DLD1 (cell line): ENCODE data around the gene TRIM24.
"Not testable (repeated sequence)": the region's sequence is repeated elsewhere in the genome, so short reads cannot be mapped to it uniquely, and the experiment has no call there.

ENCODE experiments used
- in situ Hi-C: cut with HindIII; loops from 2 replicates; pipeline ENCODE4 v1.10.0; 2017; ENCODE audit warnings: low sequenced_read_pairs

The TRIM24 gene

DNA sequence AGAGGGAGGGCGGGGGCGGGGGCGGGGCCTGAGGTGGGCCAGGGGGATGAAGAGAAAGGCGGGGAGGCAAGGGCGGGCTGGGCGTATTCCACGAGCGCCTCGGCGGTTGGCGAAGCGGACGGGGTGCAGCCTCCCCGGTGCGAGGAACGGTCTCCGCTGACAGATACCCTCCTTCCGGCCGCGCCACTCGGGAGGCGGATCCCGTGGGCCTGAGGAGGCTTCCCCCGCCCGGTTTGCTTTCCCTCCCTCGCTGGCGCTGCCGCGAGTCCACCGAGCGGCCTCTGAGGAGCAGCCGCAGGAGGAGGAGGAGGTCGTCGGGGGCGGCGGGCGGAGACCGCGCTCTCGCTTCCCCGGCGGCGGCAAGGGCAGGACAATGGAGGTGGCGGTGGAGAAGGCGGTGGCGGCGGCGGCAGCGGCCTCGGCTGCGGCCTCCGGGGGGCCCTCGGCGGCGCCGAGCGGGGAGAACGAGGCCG, at the start of gene TRIM24:
TRIM24 (plus strand) TSS at position 84 of the 473 bp plus-strand sequence; CDS start at position 374, 290 bp downstream.
- in situ Hi-C loops: no loop called here

DNA sequence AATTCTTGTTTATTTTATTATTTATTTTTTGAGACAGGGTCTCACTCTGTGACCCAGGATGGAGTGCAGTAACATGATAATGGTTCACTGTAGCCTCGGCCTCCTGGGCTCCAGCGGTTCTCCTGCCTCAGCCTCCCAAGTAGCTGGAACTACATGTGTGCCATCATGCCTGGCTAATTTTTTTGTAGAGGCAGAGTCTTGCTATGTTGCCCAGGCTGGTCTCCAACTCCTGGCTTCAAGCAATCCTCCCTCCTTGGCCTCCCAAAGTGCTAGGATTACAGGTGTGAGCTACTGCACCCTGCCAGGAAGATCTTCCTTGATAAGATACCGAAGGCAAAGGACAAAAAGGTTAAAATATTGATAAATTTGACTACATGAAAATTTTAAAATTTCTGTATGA, 48.0 kb upstream of the TRIM24 start:
- in situ Hi-C loops: not testable (repeated sequence)

DNA sequence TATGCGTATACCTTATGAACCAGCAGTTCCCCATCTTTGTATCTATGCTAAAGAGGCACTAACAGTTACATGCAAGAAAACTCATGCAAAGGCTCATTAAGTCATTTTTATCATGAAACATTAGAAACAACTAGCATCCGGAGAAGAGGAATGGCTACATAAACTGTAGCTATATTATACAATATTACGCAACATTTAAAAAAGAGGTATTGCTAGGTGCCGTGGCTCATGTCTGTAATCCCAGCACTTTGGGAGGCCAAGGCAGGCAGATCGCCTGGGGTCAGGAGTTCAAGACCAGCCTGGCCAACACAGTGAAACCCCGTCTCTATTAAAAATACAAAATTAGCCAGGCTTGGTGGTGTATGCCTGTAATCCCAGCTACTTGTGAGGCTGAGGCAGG, 47.1 kb upstream of the TRIM24 start:
- in situ Hi-C loops: not testable (repeated sequence)

DNA sequence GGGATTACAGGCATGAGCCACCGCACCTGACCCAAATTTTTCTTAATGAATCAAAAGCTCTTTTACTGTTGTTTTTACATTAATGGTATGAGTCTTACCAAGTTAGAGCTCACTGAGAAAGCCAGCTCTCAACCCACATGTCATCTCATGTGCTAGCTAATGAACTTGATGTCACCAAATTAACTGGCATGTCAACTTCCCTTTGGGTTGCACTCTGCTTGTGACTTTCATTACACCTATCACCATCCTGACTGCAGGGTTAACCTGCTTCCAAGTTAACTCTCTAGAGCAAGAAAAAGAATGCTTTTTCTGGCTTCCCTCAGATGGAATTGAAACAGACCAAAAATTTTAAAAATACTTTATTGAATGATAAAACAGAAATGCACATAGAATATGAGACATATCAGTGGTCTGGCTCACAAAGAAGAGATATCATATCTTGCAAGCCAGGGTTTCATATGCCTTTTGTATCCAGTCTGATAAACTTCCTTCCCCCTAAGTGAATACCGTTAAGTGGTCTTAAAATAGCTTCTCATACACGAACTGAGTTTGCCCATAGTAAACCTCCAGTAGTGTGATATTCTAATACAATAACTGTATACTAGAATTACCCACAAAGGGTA, 42.9 kb upstream of the TRIM24 start:
- in situ Hi-C loops: no loop called here

DNA sequence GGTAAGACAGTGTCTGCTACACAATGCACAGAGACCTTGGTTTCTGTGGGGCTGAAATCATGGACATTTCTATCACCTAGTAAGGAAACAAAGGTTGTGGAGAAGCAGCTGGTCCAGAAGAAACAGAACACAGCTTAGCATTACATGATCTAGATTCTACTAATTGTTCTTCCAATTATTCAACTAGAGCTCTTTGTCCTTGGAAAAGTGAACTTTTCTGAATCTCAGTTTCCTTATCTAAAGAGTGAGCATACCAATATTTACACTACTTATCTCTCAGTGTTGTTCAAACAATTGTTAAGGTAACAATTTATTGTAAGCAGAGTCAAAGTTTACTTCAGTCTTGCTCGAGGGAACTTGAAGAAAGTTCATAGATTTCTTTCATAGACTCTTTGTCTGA, 42.3 kb upstream of the TRIM24 start:
- in situ Hi-C loops: no loop called here

DNA sequence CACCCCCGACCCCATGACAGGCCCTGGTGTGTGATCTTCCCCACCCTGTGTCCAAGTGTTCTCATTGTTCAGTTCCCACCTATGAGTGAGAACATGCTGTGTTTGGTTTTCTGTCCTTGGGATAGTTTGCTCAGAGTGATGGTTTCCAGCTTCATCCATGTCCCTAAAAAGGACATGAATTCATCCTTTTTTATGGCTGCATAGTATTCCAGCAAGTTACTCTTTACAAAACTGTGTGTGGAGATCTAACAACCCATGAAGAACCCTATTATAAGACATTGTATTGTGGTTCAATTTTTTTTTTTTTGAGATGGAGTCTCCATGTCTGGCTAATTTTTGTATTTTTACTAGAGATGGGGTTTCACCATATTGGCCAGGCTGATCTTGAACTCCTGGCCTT, 41.7 kb upstream of the TRIM24 start:
- in situ Hi-C loops: not testable (repeated sequence)

- in situ Hi-C loops: no loop called here
Observed at GRCh38 chr7:138425026-138425425, 35.0 kb upstream of the TRIM24 start.

DNA sequence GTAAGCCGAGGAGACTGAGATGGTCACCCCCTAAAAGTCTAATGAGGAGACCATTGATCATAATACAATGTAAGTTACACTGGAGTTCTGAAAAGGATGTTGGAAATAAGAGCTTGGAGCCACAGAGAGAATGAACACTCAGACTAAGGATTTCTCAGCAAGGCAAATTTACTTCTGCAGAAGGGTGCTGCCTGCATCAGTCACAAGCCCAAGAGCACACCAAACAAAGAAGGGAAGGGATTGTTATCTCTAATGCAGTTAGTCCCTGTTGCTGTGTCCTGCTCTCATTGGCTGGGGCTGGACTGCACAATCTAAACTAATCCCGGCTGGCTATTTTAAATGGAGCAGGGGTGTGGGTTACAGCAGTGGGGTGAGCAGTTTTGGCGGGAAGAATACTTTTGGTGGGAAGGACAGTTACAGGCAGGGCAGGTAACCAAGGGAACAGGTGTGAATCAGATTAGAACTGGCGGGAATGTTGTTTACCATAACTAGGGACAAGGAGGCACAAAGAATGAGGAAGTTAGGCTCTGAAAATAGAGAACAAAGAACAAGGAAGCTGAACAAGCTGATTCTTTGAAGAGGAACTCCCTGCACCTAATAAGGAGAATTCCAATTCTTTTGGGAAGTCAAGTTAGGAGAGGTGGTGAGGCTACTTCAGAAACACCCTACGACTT, 30.3 kb upstream of the TRIM24 start:
- in situ Hi-C loops: no loop called here

GRCh38 chr7:138431517-138431916, 28.5 kb upstream of the TRIM24 start:
- in situ Hi-C loops: no loop called here

DNA sequence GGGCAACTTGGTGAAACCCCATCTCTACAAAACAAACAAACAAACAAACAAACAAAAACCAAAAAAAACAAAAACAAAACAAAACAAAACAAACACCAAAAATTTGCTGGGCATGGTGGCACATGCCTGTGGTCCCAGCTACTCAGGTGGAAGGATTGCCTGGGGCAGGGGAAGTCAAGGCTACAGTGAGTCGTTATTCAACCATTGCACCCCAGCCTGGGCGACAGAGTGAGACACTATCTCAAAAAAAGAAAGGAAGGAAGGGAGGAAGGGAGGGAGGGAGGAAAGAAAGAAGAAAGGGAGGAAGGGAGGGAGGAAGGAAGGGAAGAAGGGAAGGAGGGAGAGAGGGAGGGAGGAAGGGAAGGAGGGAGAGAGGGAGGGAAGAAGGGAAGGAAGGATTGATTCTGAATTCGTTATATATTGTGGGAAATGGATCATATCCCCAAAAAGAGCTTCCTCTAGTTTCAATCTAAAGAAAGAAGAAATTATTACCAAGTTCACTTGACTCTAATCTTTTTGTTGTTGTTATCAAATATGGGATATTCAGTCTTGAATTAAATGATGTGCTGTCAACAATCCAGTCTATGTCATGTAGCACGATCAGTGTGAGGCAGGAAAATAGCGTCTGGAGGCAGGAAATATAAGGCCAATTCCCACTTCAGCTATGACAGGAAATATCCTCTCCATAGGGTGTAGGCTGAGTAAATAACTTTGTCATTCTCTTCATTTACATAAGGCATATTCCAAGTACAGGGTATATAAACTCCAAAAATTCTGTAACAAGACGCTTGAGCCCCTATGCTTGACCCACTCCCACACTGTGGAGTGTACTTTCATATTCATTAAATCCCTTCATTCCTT, 26.2 kb upstream of the TRIM24 start:
- in situ Hi-C loops: no loop called here

DNA sequence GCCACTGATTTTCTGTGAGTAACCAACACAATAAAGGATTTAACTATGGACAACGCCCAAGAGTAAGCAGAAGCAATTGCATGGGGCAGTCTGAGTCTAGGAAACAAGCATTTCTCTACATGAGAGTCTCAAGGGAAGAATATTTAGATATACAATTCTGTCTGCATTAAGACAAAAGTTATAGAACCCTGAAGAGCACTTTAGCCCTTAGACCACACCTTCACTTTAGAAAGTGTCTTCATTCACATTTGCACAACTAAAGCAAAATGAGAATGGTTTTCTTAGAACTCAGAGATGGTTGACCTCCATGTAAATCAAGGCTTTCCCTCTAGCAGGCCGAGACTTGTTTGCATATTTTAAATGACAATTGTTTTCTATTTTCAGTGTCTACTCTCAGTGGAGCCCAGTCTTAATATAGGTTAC, 25.5 kb upstream of the TRIM24 start:
- in situ Hi-C loops: no loop called here

GRCh38 chr7:138435231-138435919, 24.7 kb upstream of the TRIM24 start:
- in situ Hi-C loops: no loop called here

- in situ Hi-C loops: no loop called here
Observed at GRCh38 chr7:138436388-138436787, 23.7 kb upstream of the TRIM24 start.

- in situ Hi-C loops: no loop called here
Observed at GRCh38 chr7:138440460-138440859, 19.6 kb upstream of the TRIM24 start.

- in situ Hi-C loops: no loop called here
Observed at GRCh38 chr7:138442822-138443221, 17.2 kb upstream of the TRIM24 start.

GRCh38 chr7:138449580-138449979, 10.5 kb upstream of the TRIM24 start:
- in situ Hi-C loops: no loop called here

GRCh38 chr7:138455609-138456008, 4.5 kb upstream of the TRIM24 start:
- in situ Hi-C loops: no loop called here

GRCh38 chr7:138456220-138456619, 3.8 kb upstream of the TRIM24 start:
- in situ Hi-C loops: no loop called here

DNA sequence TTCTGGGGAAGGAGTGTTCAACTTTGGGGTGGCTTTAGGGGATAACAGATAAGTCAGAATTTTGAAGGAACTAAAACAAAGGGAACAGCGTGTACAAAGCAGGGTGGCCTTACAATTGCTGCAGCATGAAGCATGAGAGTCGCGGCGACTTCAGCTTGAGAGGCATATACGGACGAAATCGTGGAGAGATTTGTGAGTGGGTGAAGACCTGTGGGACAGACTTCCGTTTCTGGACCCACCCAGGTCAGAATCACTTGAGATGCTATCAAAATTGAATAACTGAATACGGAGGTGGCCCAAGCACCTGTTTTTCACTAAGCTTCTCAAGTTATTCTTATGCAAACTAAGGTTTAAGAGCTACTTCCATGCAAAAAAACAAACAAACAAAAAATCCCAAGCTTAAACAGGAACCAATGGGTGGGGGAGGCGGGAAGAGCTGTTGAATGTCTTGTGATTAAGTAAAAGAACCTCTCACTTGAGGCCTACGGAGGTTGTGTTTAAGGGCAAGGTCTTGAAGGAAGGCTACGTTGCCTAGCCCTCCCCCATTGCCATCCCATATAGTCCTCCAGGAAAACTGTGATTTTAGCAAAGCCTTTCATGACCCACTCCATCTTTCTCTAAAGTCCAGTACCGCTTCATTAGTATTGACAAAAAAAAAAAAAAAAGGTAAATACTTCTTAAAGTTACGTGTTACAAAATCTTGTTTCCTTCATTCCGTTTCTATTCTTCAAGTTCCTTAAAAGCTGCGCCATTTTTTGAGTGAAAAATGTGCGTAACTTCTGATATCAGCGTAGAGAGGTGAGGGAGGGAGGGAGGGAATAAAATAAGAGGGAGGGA, 1.3 kb upstream of the TRIM24 start:
- in situ Hi-C loops: no loop called here
